Measurements from ENCODE around the gene MLXIPL.
"Not testable (repeated sequence)": the region's sequence is repeated elsewhere in the genome, so short reads cannot be mapped to it uniquely, and the experiment has no call there.

- not testable (repeated sequence) for TF ChIP-seq POLR2AphosphoS5, POLR2A (IDR thresholded peaks at IDR 0.05)
- TF ChIP-seq, protein P1, sequence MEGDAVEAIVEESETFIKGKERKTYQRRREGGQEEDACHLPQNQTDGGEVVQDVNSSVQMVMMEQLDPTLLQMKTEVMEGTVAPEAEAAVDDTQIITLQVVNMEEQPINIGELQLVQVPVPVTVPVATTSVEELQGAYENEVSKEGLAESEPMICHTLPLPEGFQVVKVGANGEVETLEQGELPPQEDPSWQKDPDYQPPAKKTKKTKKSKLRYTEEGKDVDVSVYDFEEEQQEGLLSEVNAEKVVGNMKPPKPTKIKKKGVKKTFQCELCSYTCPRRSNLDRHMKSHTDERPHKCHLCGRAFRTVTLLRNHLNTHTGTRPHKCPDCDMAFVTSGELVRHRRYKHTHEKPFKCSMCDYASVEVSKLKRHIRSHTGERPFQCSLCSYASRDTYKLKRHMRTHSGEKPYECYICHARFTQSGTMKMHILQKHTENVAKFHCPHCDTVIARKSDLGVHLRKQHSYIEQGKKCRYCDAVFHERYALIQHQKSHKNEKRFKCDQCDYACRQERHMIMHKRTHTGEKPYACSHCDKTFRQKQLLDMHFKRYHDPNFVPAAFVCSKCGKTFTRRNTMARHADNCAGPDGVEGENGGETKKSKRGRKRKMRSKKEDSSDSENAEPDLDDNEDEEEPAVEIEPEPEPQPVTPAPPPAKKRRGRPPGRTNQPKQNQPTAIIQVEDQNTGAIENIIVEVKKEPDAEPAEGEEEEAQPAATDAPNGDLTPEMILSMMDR (IDR thresholded peaks at IDR 0.05) = not testable (repeated sequence)
Measured at GRCh38 chr7:73655309-73655708, 31.0 kb upstream of the MLXIPL start.

Data from breast epithelium (tissue), 3 donors.